BLaER1 (cell line): ENCODE data around the gene BTBD9.
A peak's percentile ranks its signal among the peaks of the same experiment; 100 is the strongest.

Experiments
- H3K27ac ChIP-seq: shearing (Covaris generic); formaldehyde crosslinking; 2 replicates; pipeline ENCODE4 v1.8.1; 2022
- H3K27me3 ChIP-seq: shearing (Covaris generic); formaldehyde crosslinking; 2 replicates; pipeline ENCODE4 v1.8.1; 2022
- H3K36me3 ChIP-seq: shearing (Covaris generic); formaldehyde crosslinking; 2 replicates; pipeline ENCODE4 v1.8.1; 2022
- H3K4me1 ChIP-seq: shearing (Covaris generic); formaldehyde crosslinking; 2 replicates; pipeline ENCODE4 v1.8.1; 2022
- H3K4me2 ChIP-seq: shearing (Covaris generic); formaldehyde crosslinking; 2 replicates; pipeline ENCODE4 v1.8.1; 2022
- H3K4me3 ChIP-seq: shearing (Covaris generic); formaldehyde crosslinking; 2 replicates; pipeline ENCODE4 v1.8.1; 2022
- H3K9ac ChIP-seq: shearing (Covaris generic); formaldehyde crosslinking; 2 replicates; pipeline ENCODE4 v1.8.1; 2022
- H3K9me3 ChIP-seq: shearing (Covaris generic); formaldehyde crosslinking; 2 replicates; pipeline ENCODE4 v1.8.1; 2022
- H4K20me1 ChIP-seq: shearing (Covaris generic); formaldehyde crosslinking; 2 replicates; pipeline ENCODE4 v1.8.1; 2022
- Cebpa-rat ChIP-seq: shearing (Covaris generic); IDR thresholded peaks from 2 replicates; pipeline ENCODE4 v1.8.1; 2022

Gene BTBD9

GRCh38 chr6:38209371-38210260 lies 430.1 kb downstream of the BTBD9 start:
- H3K9ac ChIP-seq, result no peak overlapping the region
- no peaks in the 10 kb centered on the region for H3K27me3 ChIP-seq
- H4K20me1 ChIP-seq, result no peaks in the 10 kb centered on the region
- no peaks in the 10 kb centered on the region for H3K36me3 ChIP-seq
- H3K9me3 ChIP-seq, result no peaks in the 10 kb centered on the region
- H3K27ac ChIP-seq, result no peak overlapping the region
- H3K4me2 ChIP-seq, result peak overlapping the region; percentile 47
- no peak for TF ChIP-seq Cebpa-rat
- peaks cover 24% of the 10 kb centered on the region for H3K4me1 ChIP-seq
- H3K4me3 ChIP-seq, result no peak overlapping the region

GRCh38 chr6:38208028-38208427 lies 431.7 kb downstream of the BTBD9 start:
- H3K36me3 ChIP-seq, result no peaks in the 10 kb centered on the region
- no peaks in the 10 kb centered on the region for H4K20me1 ChIP-seq
- H3K27ac ChIP-seq, result no peak overlapping the region
- no peaks in the 10 kb centered on the region for H3K27me3 ChIP-seq
- no peak overlapping the region for H3K9ac ChIP-seq
- no peak overlapping the region for H3K4me3 ChIP-seq
- no peak overlapping the region for H3K4me2 ChIP-seq
- H3K9me3 ChIP-seq, result no peaks in the 10 kb centered on the region
- TF ChIP-seq Cebpa-rat, result no peak
- H3K4me1 ChIP-seq, result peaks cover 20% of the 10 kb centered on the region

GRCh38 chr6:38207375-38207774 lies 432.4 kb downstream of the BTBD9 start:
- H3K9ac ChIP-seq, result no peak overlapping the region
- no peaks in the 10 kb centered on the region for H3K27me3 ChIP-seq
- no peak overlapping the region for H3K27ac ChIP-seq
- H3K36me3 ChIP-seq, result no peaks in the 10 kb centered on the region
- H3K4me2 ChIP-seq, result no peak overlapping the region
- no peaks in the 10 kb centered on the region for H4K20me1 ChIP-seq
- peaks cover 13% of the 10 kb centered on the region for H3K4me1 ChIP-seq
- no peak for TF ChIP-seq Cebpa-rat
- no peak overlapping the region for H3K4me3 ChIP-seq
- H3K9me3 ChIP-seq, result no peaks in the 10 kb centered on the region

- H3K36me3 ChIP-seq, result no peaks in the 10 kb centered on the region
- no peaks in the 10 kb centered on the region for H3K27me3 ChIP-seq
- H3K9ac ChIP-seq, result no peak overlapping the region
- TF ChIP-seq Cebpa-rat, result no peak
- H3K4me2 ChIP-seq, result no peak overlapping the region
- no peak overlapping the region for H3K27ac ChIP-seq
- H3K4me3 ChIP-seq, result no peak overlapping the region
- H3K4me1 ChIP-seq, result no peaks in the 10 kb centered on the region
- H4K20me1 ChIP-seq, result no peaks in the 10 kb centered on the region
- H3K9me3 ChIP-seq, result no peaks in the 10 kb centered on the region
Measured at GRCh38 chr6:38198219-38198618, 441.5 kb downstream of the BTBD9 start.

- no peak for TF ChIP-seq Cebpa-rat
- H3K27me3 ChIP-seq, result no peaks in the 10 kb centered on the region
- no peak overlapping the region for H3K4me3 ChIP-seq
- H4K20me1 ChIP-seq, result no peaks in the 10 kb centered on the region
- H3K4me2 ChIP-seq, result no peak overlapping the region
- no peak overlapping the region for H3K9ac ChIP-seq
- H3K4me1 ChIP-seq, result no peaks in the 10 kb centered on the region
- no peak overlapping the region for H3K27ac ChIP-seq
- H3K36me3 ChIP-seq, result no peaks in the 10 kb centered on the region
- no peaks in the 10 kb centered on the region for H3K9me3 ChIP-seq
Measured at GRCh38 chr6:38195113-38195635, 444.6 kb downstream of the BTBD9 start.

GRCh38 chr6:38194589-38194988 lies 445.1 kb downstream of the BTBD9 start:
- no peak overlapping the region for H3K4me2 ChIP-seq
- H3K36me3 ChIP-seq, result no peaks in the 10 kb centered on the region
- H3K4me3 ChIP-seq, result no peak overlapping the region
- no peaks in the 10 kb centered on the region for H3K9me3 ChIP-seq
- H3K27me3 ChIP-seq, result no peaks in the 10 kb centered on the region
- H3K4me1 ChIP-seq, result no peaks in the 10 kb centered on the region
- no peak overlapping the region for H3K27ac ChIP-seq
- no peaks in the 10 kb centered on the region for H4K20me1 ChIP-seq
- no peak overlapping the region for H3K9ac ChIP-seq
- no peak for TF ChIP-seq Cebpa-rat

GRCh38 chr6:38194282-38194572 lies 445.5 kb downstream of the BTBD9 start:
- H3K9ac ChIP-seq, result no peak overlapping the region
- H3K9me3 ChIP-seq, result no peaks in the 10 kb centered on the region
- no peaks in the 10 kb centered on the region for H3K36me3 ChIP-seq
- H3K4me3 ChIP-seq, result no peak overlapping the region
- no peak overlapping the region for H3K27ac ChIP-seq
- no peaks in the 10 kb centered on the region for H4K20me1 ChIP-seq
- TF ChIP-seq Cebpa-rat, result no peak
- H3K4me1 ChIP-seq, result no peaks in the 10 kb centered on the region
- H3K4me2 ChIP-seq, result no peak overlapping the region
- no peaks in the 10 kb centered on the region for H3K27me3 ChIP-seq

- H3K4me3 ChIP-seq, result no peak overlapping the region
- H3K27ac ChIP-seq, result no peak overlapping the region
- no peak for TF ChIP-seq Cebpa-rat
Measured at GRCh38 chr6:38193481-38194281, 446.0 kb downstream of the BTBD9 start.

GRCh38 chr6:38193051-38193450 lies 446.7 kb downstream of the BTBD9 start:
- Histone ChIP-seq H3K36me3 (no peaks in the 10 kb centered on the region), H3K4me2 (no peak overlapping the region), H4K20me1 (no peaks in the 10 kb centered on the region), H3K9me3 (no peaks in the 10 kb centered on the region), H3K4me1 (no peaks in the 10 kb centered on the region), H3K27ac (no peak overlapping the region), H3K9ac (no peak overlapping the region), H3K4me3 (no peak overlapping the region), H3K27me3 (no peaks in the 10 kb centered on the region)
- no peak for TF ChIP-seq Cebpa-rat

More at GRCh38 chr6:38193481-38194281, 446.0 kb downstream of the BTBD9 start:
- Histone ChIP-seq H3K36me3 (no peaks in the 10 kb centered on the region), H3K9ac (no peak overlapping the region), H4K20me1 (no peaks in the 10 kb centered on the region), H3K4me1 (no peaks in the 10 kb centered on the region), H3K4me2 (no peak overlapping the region), H3K27me3 (no peaks in the 10 kb centered on the region), H3K9me3 (no peaks in the 10 kb centered on the region)

- Histone ChIP-seq H3K36me3 (no peaks in the 10 kb centered on the region), H3K27ac (no peak overlapping the region), H3K9me3 (no peaks in the 10 kb centered on the region), H3K9ac (no peak overlapping the region), H4K20me1 (no peaks in the 10 kb centered on the region), H3K27me3 (no peaks in the 10 kb centered on the region), H3K4me3 (no peak overlapping the region), H3K4me1 (no peaks in the 10 kb centered on the region), H3K4me2 (no peak overlapping the region)
- no peak for TF ChIP-seq Cebpa-rat
Measured at GRCh38 chr6:38192487-38192886, 447.2 kb downstream of the BTBD9 start.
